H1 (cell line): ENCODE data around the gene OSBP2. TPM values are rescaled to one million over a fixed set of nuclear protein-coding genes. Genes with fewer than 3 reads are reported as not detected.

Source experiments
- CTCF ChIA-PET: fragments of 300-600 bp; sonication (Branson Sonifier 250); formaldehyde crosslinking; loops from one replicate; lab custom pipeline; 2021; ENCODE audit not compliant: partially characterized antibody; lab: Charles Lee
- POLR2A ChIA-PET: fragments of 300-600 bp; sonication (Branson Sonifier 250); formaldehyde crosslinking; loops from one replicate; lab custom pipeline; 2021; ENCODE audit warnings: inconsistent platforms; ENCODE audit not compliant: partially characterized antibody; lab: Charles Lee
- DNase-seq, 2 experiments: peaks; one replicate each; pipeline versions ENCODE4 v3.0.0 to v3.0.0-alpha.2; 2010 to 2022; ENCODE audit warnings: low spot score in 2 of 2, low read depth in 1 of 2, mixed read lengths in 1 of 2
- FAIRE-seq: peaks from 2 replicates; lab custom pipeline; 2011; peaks lifted over from hg19 to GRCh38; lab: Jason Lieb, UNC
- H2AFZ ChIP-seq: 2 replicates; pipeline ENCODE4 v1.8.1; 2012; ENCODE audit warnings: low read length, inconsistent platforms
- H2AK5ac ChIP-seq: 2 replicates; pipeline ENCODE4 v1.6.1; 2013; ENCODE audit warnings: low read depth, low read length
- H2BK120ac ChIP-seq: replicated peaks from 2 replicates; pipeline ENCODE3; 2013; ENCODE audit warnings: low read depth, low read length, inconsistent platforms
- H2BK12ac ChIP-seq: 2 replicates; pipeline ENCODE4 v1.6.1; 2013; ENCODE audit warnings: low read depth, low read length
- H2BK15ac ChIP-seq: 2 replicates; pipeline ENCODE4 v1.6.1; 2013; ENCODE audit warnings: low read length
- H2BK20ac ChIP-seq: 2 replicates; pipeline ENCODE4 v1.6.1; 2013; ENCODE audit warnings: low read length
- H2BK5ac ChIP-seq: 2 replicates; pipeline ENCODE4 v1.6.1; 2013; ENCODE audit warnings: low read depth, low read length
- H3K14ac ChIP-seq: 2 replicates; pipeline ENCODE4 v1.6.1; 2013; ENCODE audit warnings: inconsistent platforms; ENCODE audit not compliant: insufficient read length
- H3K18ac ChIP-seq: 2 replicates; pipeline ENCODE4 v1.6.1; 2013; ENCODE audit warnings: low read length; ENCODE audit errors: extremely low read depth
- H3K23ac ChIP-seq: 2 replicates; pipeline ENCODE4 v1.6.1; 2013; ENCODE audit warnings: inconsistent platforms; ENCODE audit not compliant: insufficient read length
- H3K23me2 ChIP-seq: 2 replicates; pipeline ENCODE4 v1.6.1; 2013; ENCODE audit warnings: low read depth, low read length
- H3K27ac ChIP-seq: 2 replicates; pipeline ENCODE4 v1.6.1; 2011; ENCODE audit warnings: low read depth, low read length, inconsistent platforms
- H3K27me3 ChIP-seq, 4 experiments: replicated peaks in 1 of 4; 1 replicate in 1 of 4; 2 replicates in 3 of 4; pipeline versions ENCODE4 v1.6.1 to v1.8.1; 2011 to 2013; ENCODE audit warnings: low read length in 3 of 4, mild to moderate bottlenecking in 3 of 4, inconsistent platforms in 2 of 4, mixed read lengths in 2 of 4, moderate library complexity in 1 of 4; ENCODE audit not compliant: control insufficient read depth in 3 of 4, insufficient read depth in 3 of 4; ENCODE audit errors: extremely low read depth in 1 of 4
- H3K36me3 ChIP-seq, 4 experiments: 2 replicates each; pipeline versions ENCODE4 v1.6.1 to v1.8.1; 2011 to 2013; ENCODE audit warnings: mild to moderate bottlenecking in 4 of 4, low read length in 3 of 4, moderate library complexity in 2 of 4, control low read depth in 1 of 4, inconsistent platforms in 1 of 4; ENCODE audit not compliant: insufficient read depth in 4 of 4, control insufficient read depth in 2 of 4
- H3K4ac ChIP-seq: replicated peaks from 2 replicates; pipeline ENCODE3; 2013; ENCODE audit warnings: low read length, low read depth, mixed read lengths, inconsistent platforms; ENCODE audit not compliant: insufficient read length
- H3K4me1 ChIP-seq, 4 experiments: replicated peaks in 1 of 4; 1 replicate in 1 of 4; 2 replicates in 3 of 4; pipeline versions ENCODE4 v1.6.1 to v1.8.1; 2011 to 2013; ENCODE audit warnings: low read length in 3 of 4, inconsistent platforms in 2 of 4, mixed read lengths in 1 of 4; ENCODE audit not compliant: insufficient read depth in 4 of 4, control insufficient read depth in 3 of 4
- H3K4me2 ChIP-seq, 2 experiments: 2 replicates each; pipeline versions ENCODE4 v1.6.1 to v1.8.1; 2011 to 2013; ENCODE audit warnings: low read depth in 2 of 2, low read length in 2 of 2, control low read depth in 1 of 2, inconsistent platforms in 1 of 2, mild to moderate bottlenecking in 1 of 2; ENCODE audit not compliant: insufficient read depth in 1 of 2
- H3K4me3 ChIP-seq, 4 experiments: fragments of 200-600, 300-600 bp in 1 of 4; sonication (generic), shearing (Covaris generic), sonication (Bioruptor Twin) in 1 of 4; 2 replicates each; pipeline versions ENCODE4 v1.5.1 to v1.8.1; 2011 to 2016; ENCODE audit warnings: low read length in 4 of 4, low read depth in 3 of 4, control low read depth in 2 of 4, inconsistent platforms in 2 of 4, mild to moderate bottlenecking in 2 of 4, mixed read lengths in 1 of 4, moderate library complexity in 1 of 4; ENCODE audit not compliant: insufficient read depth in 2 of 4; ENCODE audit errors: extremely low read depth in 1 of 4
- H3K56ac ChIP-seq: replicated peaks from 2 replicates; pipeline ENCODE3; 2013; ENCODE audit warnings: low read depth, mild to moderate bottlenecking, mixed read lengths, low read length, inconsistent platforms; ENCODE audit not compliant: insufficient read length
- H3K79me1 ChIP-seq: 2 replicates; pipeline ENCODE4 v1.6.1; 2013; ENCODE audit warnings: low read depth, low read length, control low read depth
- H3K79me2 ChIP-seq, 2 experiments: 2 replicates each; pipeline versions ENCODE4 v1.6.1 to v1.8.1; 2012 to 2013; ENCODE audit warnings: low read length in 2 of 2, mild to moderate bottlenecking in 2 of 2, inconsistent platforms in 1 of 2; ENCODE audit not compliant: insufficient read depth in 2 of 2, control insufficient read depth in 1 of 2
- H3K9ac ChIP-seq, 4 experiments: replicated peaks in 1 of 4; 1 replicate in 1 of 4; 2 replicates in 3 of 4; pipeline versions ENCODE4 v1.6.1 to v1.8.1; 2011 to 2013; ENCODE audit warnings: low read depth in 3 of 4, low read length in 3 of 4, control low read depth in 2 of 4, mild to moderate bottlenecking in 2 of 4, moderate library complexity in 2 of 4, inconsistent platforms in 1 of 4; ENCODE audit errors: extremely low read depth in 1 of 4
- H3K9me3 ChIP-seq, 2 experiments: 2 replicates each; pipeline versions ENCODE4 v1.6.1 to v1.8.1; 2012 to 2013; ENCODE audit warnings: mild to moderate bottlenecking in 2 of 2, moderate library complexity in 2 of 2, control low read depth in 1 of 2, inconsistent platforms in 1 of 2, low read depth in 1 of 2, low read length in 1 of 2, mixed read lengths in 1 of 2; ENCODE audit not compliant: insufficient read depth in 2 of 2
- H4K20me1 ChIP-seq, 2 experiments: replicated peaks in 1 of 2; 2 replicates each; pipeline versions ENCODE3 to v1.8.1; 2011 to 2013; ENCODE audit warnings: inconsistent platforms in 2 of 2, low read length in 2 of 2, mild to moderate bottlenecking in 1 of 2; ENCODE audit not compliant: insufficient read depth in 2 of 2, control insufficient read depth in 1 of 2
- H4K5ac ChIP-seq: 2 replicates; pipeline ENCODE4 v1.6.1; 2013; ENCODE audit warnings: low read length, low read depth, mixed read lengths, inconsistent platforms; ENCODE audit not compliant: insufficient read length
- H4K8ac ChIP-seq: 2 replicates; pipeline ENCODE4 v1.8.0; 2013; ENCODE audit warnings: mild to moderate bottlenecking, moderate library complexity, low read length, inconsistent platforms; ENCODE audit not compliant: insufficient read depth; ENCODE audit errors: extremely low read depth
- H4K91ac ChIP-seq: replicated peaks from 2 replicates; pipeline ENCODE3; 2013; ENCODE audit warnings: low read length, mixed read lengths, inconsistent platforms; ENCODE audit not compliant: insufficient read length
- WGBS, 2 experiments: shearing (Covaris generic) in 1 of 2; methylation state at CpG; one replicate each; pipeline versions ENCODE4 v1.1.6 to v1.1.7; 2013 to 2015; ENCODE audit warnings: low lambda C conversion rate in 2 of 2, mixed read lengths in 2 of 2, inconsistent platforms in 1 of 2, low coverage in 1 of 2, missing lambda C conversion rate in 1 of 2; ENCODE audit not compliant: insufficient replicate concordance in 2 of 2, insufficient coverage in 1 of 2, insufficient read length in 1 of 2; ENCODE audit errors: extremely low coverage in 1 of 2, missing lambda C conversion rate in 1 of 2; 5-methylcytosine and 5-hydroxymethylcytosine counted together
- polyA plus RNA-seq, 7 experiments: library from polyadenylated mRNA; depleted of rRNA in 3 of 7; stranded (reverse) in 5 of 7; unstranded in 2 of 7; fragments of >200 nt in 5 of 7; fragments of 200-250 nt in 2 of 7; gene quantifications; 1 replicate in 5 of 7; 2 replicates in 1 of 7; 4 replicates in 1 of 7; pipeline versions ENCODE4 v1.2.1 to v1.2.3, GENCODE V29; 2011 to 2013; ENCODE audit warnings: missing spikeins in 2 of 7, mixed read lengths in 2 of 7
- total RNA-seq: library from RNA; stranded (reverse); fragmentation: NEBNext Ultra II Directional; extraction: Animal tissue kit (Norgen Biotek cat#: 25700); gene quantifications from 2 replicates; pipeline ENCODE4 v1.2.1, GENCODE V29; 2021

OSBP2 gene
- total and polyA plus RNA-seq, 2 of the 8 experiments (the other 6 are each of a cell fraction or from before 2014, with no cell fraction given): 3.4 to 3.7 TPM

DNA sequence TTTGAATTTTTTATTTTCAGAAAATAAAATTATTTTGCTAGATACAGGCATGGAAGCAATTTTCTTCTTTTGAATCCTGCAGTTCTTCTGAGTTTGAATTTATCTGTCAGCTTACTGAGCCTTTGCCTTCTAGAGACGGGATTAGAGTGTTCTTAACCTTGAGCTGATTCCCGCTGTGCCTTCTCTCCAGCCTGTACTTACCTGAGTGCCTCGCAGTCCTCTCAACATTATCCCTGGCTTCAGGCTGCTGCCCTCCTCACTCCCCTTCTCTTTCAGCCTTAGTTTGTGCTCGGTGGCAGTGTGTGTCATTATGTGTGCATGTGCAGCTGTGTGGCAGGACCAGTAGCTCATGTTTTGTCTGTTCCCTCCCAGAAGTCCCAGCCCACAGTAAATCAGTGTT lies 24.3 kb downstream of the OSBP2 start:
- no peak for DNase-seq
- H3K9ac ChIP-seq: no peak overlapping the region
- no peak overlapping the region for H3K4me2 ChIP-seq

More for the DNA sequence above, 24.3 kb downstream of the OSBP2 start:
- Histone ChIP-seq H3K23me2 (no peaks in the 10 kb centered on the region), H3K18ac (no peak overlapping the region), H3K36me3 (no peaks in the 10 kb centered on the region), H3K27ac (no peak overlapping the region), H3K79me1 (no peaks in the 10 kb centered on the region), H3K27me3 (no peaks in the 10 kb centered on the region), H2BK12ac (peak overlapping the region; percentile 80; the same call in 1 of the 2 replicates), H3K23ac (no peak overlapping the region), H2BK120ac (no peak overlapping the region), H2BK20ac (no peak overlapping the region), H4K5ac (no peak overlapping the region), H2BK5ac (no peak overlapping the region), H2BK15ac (0 out of 2 replicates have a peak overlapping the region, but pooled peaks have one; percentile 72), H2AK5ac (no peak overlapping the region), H2AFZ (no peak overlapping the region), H3K56ac (no peak overlapping the region), H4K91ac (no peak overlapping the region), H4K8ac (no peak overlapping the region), H3K4me3 (no peak overlapping the region), H3K9me3 (no peaks in the 10 kb centered on the region), H3K79me2 (no peaks in the 10 kb centered on the region), H3K4ac (no peak overlapping the region), H3K14ac (no peak overlapping the region), H4K20me1 (no peaks in the 10 kb centered on the region), H3K4me1 (no peaks in the 10 kb centered on the region)
- CTCF ChIA-PET: interaction anchor here (1.1 to 3.1 kb wide), 4 partner anchors 13 to 169 kb away, joined by 3 to 9 read pairs (median 4); no protein-coding TSS in a partner anchor
- 85% methylated on average over 4 of the region's 4 CpGs; no CpG with 5 or more reads in 1 of the 2 experiments for WGBS, 2 experiments
- POLR2A ChIA-PET: no interaction called here
- no peak for FAIRE-seq
